GM18907 (cell line): ENCODE measurements around the gene CABP4.
A peak's percentile ranks its signal among the peaks of the same experiment; 100 is the strongest.

ENCODE experiments used
- ATAC-seq: cut with Tn5 transposase; IDR thresholded peaks from one replicate; pipeline ENCODE4 v1.9.1; 2021; ENCODE audit warnings: mild to moderate bottlenecking, moderate library complexity; ENCODE audit not compliant: unreplicated experiment

The CABP4 gene

DNA sequence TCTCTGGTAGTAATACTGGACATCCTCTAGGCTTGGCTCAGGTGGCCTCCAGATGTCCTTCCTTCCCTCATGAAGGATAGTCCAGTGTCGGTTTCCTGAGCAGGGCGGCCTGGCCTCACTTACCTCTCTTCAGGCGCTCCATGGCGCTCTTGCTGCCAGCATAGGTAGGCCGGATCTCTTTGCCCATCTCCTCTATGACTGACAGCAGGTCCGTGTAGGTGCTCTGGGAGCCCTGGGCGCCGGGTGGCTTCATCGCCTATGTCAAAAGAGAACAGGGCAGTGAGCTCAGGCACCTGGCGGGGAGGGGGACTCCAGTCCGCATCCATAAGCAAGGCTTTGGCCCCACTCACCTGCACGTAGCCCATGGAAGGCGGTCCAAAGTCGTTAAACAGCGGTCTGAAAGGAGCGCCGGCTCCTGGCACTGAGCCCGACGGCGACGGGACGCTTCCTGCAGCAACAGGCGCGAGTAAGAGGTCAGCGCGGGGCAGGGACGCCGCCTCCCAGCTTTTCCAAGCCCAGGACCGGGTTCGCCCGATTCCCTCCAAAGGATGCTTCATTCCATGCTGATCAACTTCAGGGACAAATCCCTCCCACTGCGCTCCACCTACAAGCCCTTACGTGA lies 52.2 kb downstream of the CABP4 start:
- ATAC-seq, result no peak

DNA sequence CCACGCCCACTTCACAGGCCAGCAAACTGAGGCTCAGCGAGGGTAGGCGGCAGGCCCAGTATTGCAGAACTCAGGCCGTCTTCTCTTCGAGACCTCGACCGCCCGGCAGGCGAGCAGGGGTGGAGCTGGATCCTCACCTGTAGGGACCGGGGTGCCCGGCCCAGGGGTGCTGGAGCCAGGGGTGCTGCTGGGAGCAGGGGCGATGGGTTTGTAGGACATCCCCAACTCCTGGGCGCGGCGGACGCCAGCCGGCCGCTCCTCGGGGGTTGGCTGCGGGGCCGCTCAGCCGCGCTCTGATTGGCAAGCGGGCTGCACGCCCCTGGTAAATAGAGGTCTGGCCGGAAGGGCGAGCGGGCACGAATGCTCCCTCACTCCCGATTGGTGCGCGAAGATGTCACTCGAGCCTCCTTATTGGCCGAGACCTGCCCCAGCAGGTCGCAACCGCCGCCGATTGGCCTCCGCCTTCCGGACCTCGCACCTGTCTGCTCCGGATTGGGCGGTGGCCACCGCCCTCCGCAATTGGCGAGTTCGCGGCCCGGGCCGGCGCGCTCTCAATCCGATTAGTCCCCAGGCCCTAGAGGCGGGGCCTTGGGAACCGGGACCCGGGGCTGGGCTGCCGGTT lies 52.8 kb downstream of the CABP4 start, which contains the start of gene CDK2AP2:
Gene CDK2AP2, minus strand, starts transcription at position 299 of the 622 bp plus-strand sequence. Its CDS starts 80 bp downstream, at position 219.
- peak; percentile 78 for ATAC-seq

GRCh38 chr11:67508486-67509121 lies 53.5 kb downstream of the CABP4 start:
- peak; percentile 44 for ATAC-seq

DNA sequence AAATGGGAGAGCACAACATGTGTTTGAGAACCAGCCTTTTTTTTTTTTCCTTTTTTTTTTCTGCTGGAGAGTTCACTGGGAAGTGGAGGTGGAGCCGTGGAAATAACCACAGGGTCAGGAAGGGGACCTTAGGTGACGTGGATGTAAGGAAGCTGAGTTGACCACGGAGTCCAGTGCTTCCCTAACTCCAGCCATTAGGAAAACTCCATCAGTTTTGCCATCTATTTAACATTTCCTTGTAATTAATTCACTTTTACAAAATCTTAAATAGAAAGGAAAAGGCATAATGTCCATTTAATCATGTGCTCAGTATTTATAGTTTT lies 54.8 kb downstream of the CABP4 start:
- no peak for ATAC-seq
